Left ventricle myocardium inferior (tissue), 1 donor: Measurements from ENCODE around the gene DCLK1. TPM values are rescaled to one million over a fixed set of nuclear protein-coding genes. Genes with fewer than 3 reads are reported as not detected.
A peak's percentile ranks its signal among the peaks of the same experiment; 100 is the strongest.

Experiments used
- DNase-seq: peaks from one replicate; pipeline ENCODE4 v3.0.0-alpha.2; 2020
- H3K27ac ChIP-seq: fragments of 200-600 bp; replicated peaks from 2 replicates; pipeline ENCODE4 v1.8.0; 2021
- H3K27me3 ChIP-seq: fragments of 200-600 bp; 2 replicates; pipeline ENCODE4 v1.8.0; 2021; ENCODE audit warnings: low read depth
- H3K36me3 ChIP-seq: fragments of 200-600 bp; 2 replicates; pipeline ENCODE4 v1.8.0; 2021
- H3K4me1 ChIP-seq: fragments of 200-600 bp; 2 replicates; pipeline ENCODE4 v1.8.0; 2021
- H3K4me3 ChIP-seq: fragments of 200-600 bp; 2 replicates; pipeline ENCODE4 v1.8.0; 2021; ENCODE audit warnings: mild to moderate bottlenecking, moderate library complexity
- H3K9me3 ChIP-seq: fragments of 200-600 bp; replicated peaks from 2 replicates; pipeline ENCODE4 v1.8.0; 2021
- intact Hi-C: fragments of 100-400 bp; cut with micrococcal nuclease; formaldehyde crosslinking; loops from one replicate; pipeline ENCODE4 v1.11.0; 2022
- total RNA-seq: library from RNA; stranded (reverse); fragmentation: NEBNext Ultra II Directional; extraction: Animal tissue kit (Norgen Biotek cat#: 25700); gene quantifications from one replicate; pipeline ENCODE4 v1.2.1, GENCODE V29; 2021
- TF ChIP-seq, protein P1 (sequence below): fragments of 200-600 bp; IDR thresholded peaks from 2 replicates; pipeline ENCODE4 v1.8.0; 2021; ENCODE audit warnings: antibody characterized with exemption, mild to moderate bottlenecking, borderline replicate concordance
- donor health status: DM: no; HTN: yes; CAD: no; lungs with severe emphysema.

DCLK1 gene
- total RNA-seq, 1 donor from 2014 or later, result 8.4 TPM

GRCh38 chr13:36154567-36155291, 23.5 kb upstream of the DCLK1 start:
- peak; percentile 16 for DNase-seq
- peaks cover 9% of the 10 kb centered on the region for H3K9me3 ChIP-seq
- H3K4me3 ChIP-seq, result peak overlapping the region; percentile 63
- H3K27me3 ChIP-seq, result peaks cover 8% of the 10 kb centered on the region
- intact Hi-C loops, result no loop called here
- no peaks in the 10 kb centered on the region for H3K36me3 ChIP-seq
- H3K27ac ChIP-seq, result no peak overlapping the region
- peaks cover 12% of the 10 kb centered on the region for H3K4me1 ChIP-seq
- TF ChIP-seq, protein P1, sequence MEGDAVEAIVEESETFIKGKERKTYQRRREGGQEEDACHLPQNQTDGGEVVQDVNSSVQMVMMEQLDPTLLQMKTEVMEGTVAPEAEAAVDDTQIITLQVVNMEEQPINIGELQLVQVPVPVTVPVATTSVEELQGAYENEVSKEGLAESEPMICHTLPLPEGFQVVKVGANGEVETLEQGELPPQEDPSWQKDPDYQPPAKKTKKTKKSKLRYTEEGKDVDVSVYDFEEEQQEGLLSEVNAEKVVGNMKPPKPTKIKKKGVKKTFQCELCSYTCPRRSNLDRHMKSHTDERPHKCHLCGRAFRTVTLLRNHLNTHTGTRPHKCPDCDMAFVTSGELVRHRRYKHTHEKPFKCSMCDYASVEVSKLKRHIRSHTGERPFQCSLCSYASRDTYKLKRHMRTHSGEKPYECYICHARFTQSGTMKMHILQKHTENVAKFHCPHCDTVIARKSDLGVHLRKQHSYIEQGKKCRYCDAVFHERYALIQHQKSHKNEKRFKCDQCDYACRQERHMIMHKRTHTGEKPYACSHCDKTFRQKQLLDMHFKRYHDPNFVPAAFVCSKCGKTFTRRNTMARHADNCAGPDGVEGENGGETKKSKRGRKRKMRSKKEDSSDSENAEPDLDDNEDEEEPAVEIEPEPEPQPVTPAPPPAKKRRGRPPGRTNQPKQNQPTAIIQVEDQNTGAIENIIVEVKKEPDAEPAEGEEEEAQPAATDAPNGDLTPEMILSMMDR, result no peak

GRCh38 chr13:36151591-36151990, 20.4 kb upstream of the DCLK1 start:
- Histone ChIP-seq H3K4me1 (peaks cover 12% of the 10 kb centered on the region), H3K36me3 (no peaks in the 10 kb centered on the region), H3K9me3 (peaks cover 9% of the 10 kb centered on the region), H3K4me3 (no peak overlapping the region), H3K27ac (no peak overlapping the region), H3K27me3 (peaks cover 8% of the 10 kb centered on the region)
- DNase-seq, result no peak
- intact Hi-C loops, result no loop called here
- TF ChIP-seq, protein P1, result no peak

GRCh38 chr13:36148446-36148845, 17.3 kb upstream of the DCLK1 start:
- Histone ChIP-seq H3K36me3 (no peaks in the 10 kb centered on the region), H3K27me3 (no peaks in the 10 kb centered on the region), H3K9me3 (peaks cover 35% of the 10 kb centered on the region), H3K27ac (no peak overlapping the region), H3K4me3 (no peak overlapping the region), H3K4me1 (no peaks in the 10 kb centered on the region)
- DNase-seq, result no peak
- intact Hi-C loops, result no loop called here
- TF ChIP-seq, protein P1, result no peak

DNA sequence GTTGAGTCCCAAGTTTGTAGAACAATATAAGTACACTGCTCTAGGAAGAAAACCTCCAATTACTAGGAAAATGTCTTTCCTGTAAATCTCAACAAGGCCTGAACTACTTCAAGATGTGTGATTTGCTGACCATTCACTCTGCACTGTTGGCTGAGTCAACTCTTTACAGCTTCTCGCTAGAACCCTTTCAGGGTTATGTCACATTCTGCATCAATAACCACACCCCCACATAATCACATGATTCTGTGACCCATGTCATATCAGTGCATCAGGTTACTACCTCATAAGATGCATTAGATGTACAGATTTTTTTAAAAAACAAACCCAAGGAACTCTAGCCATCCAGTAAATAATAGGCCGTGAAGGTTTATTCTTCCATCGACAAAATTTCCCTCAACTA, 16.1 kb upstream of the DCLK1 start:
- TF ChIP-seq, protein P1, result no peak
- Histone ChIP-seq H3K9me3 (peaks cover 36% of the 10 kb centered on the region), H3K27ac (peak overlapping the region; percentile 51), H3K4me1 (no peaks in the 10 kb centered on the region), H3K36me3 (no peaks in the 10 kb centered on the region), H3K4me3 (no peak overlapping the region), H3K27me3 (no peaks in the 10 kb centered on the region)
- DNase-seq, result no peak
- intact Hi-C loops, result no loop called here

- DNase-seq, result no peak
- TF ChIP-seq, protein P1, result no peak
- Histone ChIP-seq H3K27ac (peak overlapping the region; percentile 51), H3K9me3 (peaks cover 36% of the 10 kb centered on the region), H3K4me3 (no peak overlapping the region), H3K27me3 (no peaks in the 10 kb centered on the region), H3K36me3 (no peaks in the 10 kb centered on the region), H3K4me1 (no peaks in the 10 kb centered on the region)
- intact Hi-C loops, result no loop called here
These were observed 15.5 kb upstream of the DCLK1 start for GRCh38 chr13:36146511-36147269.
